Eye (tissue), 1 donor: Measurements from ENCODE around the gene ZBTB39.
"Not testable (repeated sequence)": the region's sequence is repeated elsewhere in the genome, so short reads cannot be mapped to it uniquely, and the experiment has no call there.

Experiments used
- DNase-seq: peaks from one replicate; pipeline ENCODE4 v3.0.0-alpha.2; 2015

The ZBTB39 gene

GRCh38 chr12:56978397-56979138 lies 27.8 kb downstream of the ZBTB39 start:
- no peak for DNase-seq

GRCh38 chr12:56977361-56977760 lies 29.0 kb downstream of the ZBTB39 start:
- DNase-seq, result not testable (repeated sequence)

- DNase-seq, result not testable (repeated sequence)
Measured at GRCh38 chr12:56974224-56974623, 32.1 kb downstream of the ZBTB39 start.

GRCh38 chr12:56968910-56969309 lies 37.4 kb downstream of the ZBTB39 start:
- DNase-seq, result not testable (repeated sequence)

GRCh38 chr12:56965997-56966642 lies 40.2 kb downstream of the ZBTB39 start:
- not testable (repeated sequence) for DNase-seq

GRCh38 chr12:56965124-56965523 lies 41.2 kb downstream of the ZBTB39 start:
- DNase-seq, result not testable (repeated sequence)

GRCh38 chr12:56963557-56963956 lies 42.8 kb downstream of the ZBTB39 start:
- DNase-seq, result not testable (repeated sequence)

- not testable (repeated sequence) for DNase-seq
Measured at GRCh38 chr12:56962247-56962646, 44.1 kb downstream of the ZBTB39 start.

- DNase-seq, result no peak
Measured at GRCh38 chr12:56958422-56958821, 47.9 kb downstream of the ZBTB39 start.

- DNase-seq, result no peak
Measured at GRCh38 chr12:56957229-56958052, 48.9 kb downstream of the ZBTB39 start, which contains the start of gene RDH16. Gene RDH16, minus strand, starts transcription at chr12:56957608. Its CDS starts 146 bp downstream, at chr12:56957462.

- DNase-seq, result no peak
Measured at GRCh38 chr12:56955631-56956256, 50.6 kb downstream of the ZBTB39 start.

- DNase-seq, result no peak
Measured at GRCh38 chr12:56954958-56955355, 51.4 kb downstream of the ZBTB39 start.

GRCh38 chr12:56954057-56954957 lies 52.0 kb downstream of the ZBTB39 start:
- DNase-seq, result no peak

- DNase-seq, result no peak
Measured at GRCh38 chr12:56953314-56953713, 53.0 kb downstream of the ZBTB39 start.

GRCh38 chr12:56951582-56952339 lies 54.6 kb downstream of the ZBTB39 start:
- DNase-seq, result no peak

- DNase-seq, result no peak
Measured at GRCh38 chr12:56948881-56949280, 57.5 kb downstream of the ZBTB39 start.
